ENCODE measurements around the gene MAP2K6.
A peak's percentile ranks its signal among the peaks of the same experiment; 100 is the strongest.

The MAP2K6 gene

DNA sequence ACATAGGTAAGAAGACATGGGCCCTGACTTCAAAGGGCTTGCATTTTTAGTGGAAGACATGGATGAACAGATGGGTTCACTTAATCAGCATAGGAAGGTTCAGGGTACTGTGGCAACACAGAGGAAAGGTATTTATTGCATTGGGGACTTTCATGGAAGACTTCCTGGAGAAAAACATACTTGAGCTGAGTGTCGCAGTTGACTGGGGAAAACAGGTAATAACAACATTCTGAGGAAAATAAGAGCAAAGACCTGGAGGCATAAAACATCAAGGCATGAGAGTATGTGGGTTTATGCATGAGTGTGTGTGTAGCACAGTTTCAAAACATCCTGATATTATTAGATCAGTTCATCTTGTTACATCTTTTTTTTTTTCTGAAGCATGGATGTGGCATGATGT is 82.7 kb downstream of the MAP2K6 start:
- no peak for DNase-seq

DNA sequence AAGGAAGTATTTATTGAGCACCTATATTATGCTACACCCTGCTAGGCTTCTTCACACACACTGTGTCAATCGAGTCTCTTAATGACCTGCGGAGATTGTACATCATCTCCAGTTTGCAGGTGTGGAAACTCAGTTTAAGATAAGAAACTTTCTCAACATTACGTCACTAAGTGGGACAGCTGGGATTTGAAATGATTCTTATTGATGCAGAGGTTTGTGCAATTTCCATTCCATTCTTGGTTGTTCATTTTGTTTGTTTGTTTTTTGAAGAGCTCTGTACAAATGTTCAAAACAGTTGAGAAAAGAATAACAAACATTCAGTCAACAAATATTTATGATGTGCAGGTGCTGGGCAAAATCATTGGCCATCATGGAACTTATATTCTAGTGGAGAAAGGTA is 84.8 kb downstream of the MAP2K6 start:
- DNase-seq = no peak

DNA sequence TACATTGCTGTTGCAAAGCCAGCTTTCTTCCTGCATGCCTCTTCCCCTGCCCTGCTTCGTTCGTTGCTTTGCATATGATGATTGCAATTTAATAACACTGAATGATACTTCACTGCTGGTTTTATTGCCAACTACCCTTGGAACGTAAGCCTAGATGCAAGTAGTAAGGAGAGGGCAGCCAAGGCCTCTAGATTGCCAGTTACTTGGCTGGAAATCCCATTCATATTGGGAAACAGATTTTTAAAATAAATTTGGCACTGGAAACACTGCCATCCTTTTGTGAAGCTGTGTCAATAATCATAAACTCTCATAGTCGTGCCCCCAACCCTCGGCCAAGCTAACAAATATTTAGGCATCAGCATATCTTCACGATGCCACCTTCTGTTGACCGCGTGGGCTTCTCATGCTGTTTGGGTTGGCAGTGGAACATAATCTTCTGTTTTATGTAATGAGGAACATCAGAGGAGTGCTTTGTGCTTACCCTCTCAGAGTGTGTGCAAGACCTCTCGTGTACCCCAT is 86.5 kb downstream of the MAP2K6 start:
- no peak for DNase-seq

DNA sequence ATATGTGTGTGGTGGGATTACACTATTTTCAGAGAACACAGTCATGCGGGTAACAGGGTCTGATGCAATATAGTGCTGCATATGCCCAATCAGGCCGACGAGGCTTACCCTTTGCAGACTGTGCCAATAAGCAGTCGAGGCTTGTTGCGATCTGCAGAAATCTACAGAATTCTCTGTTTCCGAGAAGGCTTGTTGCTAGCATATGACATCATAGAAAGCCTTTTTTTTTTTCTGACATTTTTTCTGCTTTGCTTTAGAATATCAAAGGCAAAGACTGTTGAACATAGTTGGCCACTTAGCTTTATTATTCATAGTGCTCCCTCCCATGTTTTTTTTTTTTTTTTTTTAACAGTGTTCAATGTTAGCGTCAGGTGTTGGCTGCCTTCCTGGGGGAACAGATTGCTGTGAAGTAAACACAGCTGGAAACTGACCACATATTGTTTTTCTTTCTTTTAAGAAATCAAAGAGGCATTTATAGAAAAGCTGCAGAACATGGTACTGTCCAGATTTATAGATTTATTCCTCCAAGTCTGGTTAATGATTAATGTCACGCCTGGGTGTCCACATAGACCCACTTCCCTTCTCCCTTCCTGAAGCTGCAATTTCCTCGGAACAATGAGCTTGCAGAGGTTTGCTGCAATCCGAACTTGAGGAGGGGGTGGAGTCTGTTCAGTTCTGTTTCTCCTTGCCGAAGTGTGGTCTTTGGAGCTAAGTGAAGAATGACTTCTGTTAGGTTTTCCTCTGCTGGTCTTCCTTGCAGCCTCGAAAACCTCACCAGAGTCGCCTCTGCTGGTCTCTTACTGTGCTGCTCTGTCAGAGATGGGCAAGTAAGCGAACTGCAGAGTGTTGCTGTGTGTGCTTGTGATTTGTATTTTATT is 87.3 kb downstream of the MAP2K6 start:
- peak; percentile 19 for DNase-seq

DNA sequence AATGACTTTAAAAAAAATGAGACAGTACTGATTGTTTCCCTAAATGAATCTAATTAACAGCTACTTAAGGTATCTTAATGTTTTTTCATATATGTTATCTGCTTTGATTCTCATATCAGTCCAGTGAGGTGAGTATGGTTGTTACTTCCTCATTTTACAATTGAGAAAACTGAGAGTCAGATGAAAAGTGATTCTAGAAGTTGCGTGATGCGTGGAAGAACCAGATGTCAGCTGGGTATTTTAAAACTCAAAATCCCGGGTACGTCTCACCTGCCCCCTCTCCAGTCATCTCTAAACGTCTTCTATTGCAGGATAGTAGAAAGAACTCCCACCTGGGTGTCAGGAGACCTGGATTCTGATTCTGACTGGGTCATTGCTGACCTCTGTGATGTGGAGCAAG is 89.2 kb downstream of the MAP2K6 start:
- DNase-seq = no peak

DNA sequence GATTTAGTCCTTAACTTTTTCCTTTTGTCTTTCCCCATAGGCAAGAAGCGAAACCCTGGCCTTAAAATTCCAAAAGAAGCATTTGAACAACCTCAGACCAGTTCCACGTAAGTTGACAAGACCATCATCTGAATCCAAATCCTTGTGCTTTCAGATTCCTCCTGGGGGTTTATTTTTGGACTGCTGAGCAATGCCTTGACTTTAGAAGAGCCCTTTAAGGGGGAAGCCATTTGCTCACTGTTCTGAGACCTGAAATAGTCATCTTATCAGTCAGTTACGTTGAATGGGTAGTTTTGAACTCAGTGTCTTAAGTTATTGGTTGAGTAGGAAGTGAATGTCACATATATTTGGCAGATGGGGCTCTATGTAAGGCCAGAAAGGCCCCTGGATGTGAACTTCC is 91.2 kb downstream of the MAP2K6 start:
- DNase-seq = no peak

DNA sequence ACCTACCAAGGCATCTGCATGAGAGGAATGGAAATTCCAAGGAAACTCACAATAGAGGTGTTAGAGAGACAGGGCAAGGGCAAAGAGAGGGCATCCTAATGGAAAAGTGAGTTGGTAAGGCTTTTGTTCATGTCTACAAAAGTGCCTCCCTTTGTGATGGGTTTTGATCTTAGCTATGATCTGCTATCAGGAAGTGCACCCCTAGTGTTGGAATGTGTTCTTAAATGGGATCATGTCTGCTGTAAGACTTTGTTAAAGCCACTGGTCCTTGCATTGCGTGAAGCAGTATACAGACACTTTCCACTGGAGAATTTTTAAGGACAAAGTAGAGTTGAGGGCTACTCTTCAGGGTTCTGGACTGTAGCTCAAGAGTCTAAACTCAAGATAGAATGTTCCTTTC is 92.0 kb downstream of the MAP2K6 start:
- no peak for DNase-seq

DNA sequence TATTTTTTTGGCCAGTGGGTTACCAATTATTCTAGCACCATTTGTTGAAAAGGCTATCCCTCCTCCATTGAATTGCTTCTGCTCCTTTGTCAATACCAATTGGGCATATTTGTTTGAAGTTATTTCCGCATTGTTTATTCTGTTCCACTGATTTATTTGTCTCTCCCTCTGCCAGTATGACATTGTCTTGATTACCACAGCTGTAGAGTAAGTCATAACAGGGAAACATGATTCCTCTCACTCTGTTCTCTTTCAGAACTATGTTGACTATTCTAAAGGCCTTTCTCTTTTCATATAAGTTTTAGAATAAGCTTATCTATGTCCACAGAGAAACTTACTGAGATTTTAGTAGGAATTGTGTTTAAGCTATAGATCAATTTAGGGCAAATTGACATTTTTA is 94.3 kb downstream of the MAP2K6 start:
- no peak for DNase-seq

DNA sequence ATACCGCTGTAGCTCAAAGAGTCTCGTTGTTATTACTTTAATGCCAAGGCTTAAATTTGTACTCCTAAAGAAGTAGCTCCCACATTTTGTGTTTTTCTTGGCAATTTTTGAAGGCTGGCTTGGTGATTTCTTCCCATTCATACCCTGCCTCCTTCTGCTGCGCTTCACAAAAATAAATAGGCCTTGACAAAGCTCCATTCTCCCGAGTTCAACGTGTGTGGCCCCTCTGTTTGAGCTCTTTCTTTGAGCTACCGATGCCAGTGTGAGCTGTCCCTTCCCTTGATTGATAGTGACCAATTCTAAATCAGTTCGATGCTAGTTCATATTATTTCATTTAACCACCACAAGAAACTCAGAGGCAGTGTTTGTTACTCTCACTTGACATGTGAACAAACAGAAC is 96.8 kb downstream of the MAP2K6 start:
- DNase-seq = no peak

DNA sequence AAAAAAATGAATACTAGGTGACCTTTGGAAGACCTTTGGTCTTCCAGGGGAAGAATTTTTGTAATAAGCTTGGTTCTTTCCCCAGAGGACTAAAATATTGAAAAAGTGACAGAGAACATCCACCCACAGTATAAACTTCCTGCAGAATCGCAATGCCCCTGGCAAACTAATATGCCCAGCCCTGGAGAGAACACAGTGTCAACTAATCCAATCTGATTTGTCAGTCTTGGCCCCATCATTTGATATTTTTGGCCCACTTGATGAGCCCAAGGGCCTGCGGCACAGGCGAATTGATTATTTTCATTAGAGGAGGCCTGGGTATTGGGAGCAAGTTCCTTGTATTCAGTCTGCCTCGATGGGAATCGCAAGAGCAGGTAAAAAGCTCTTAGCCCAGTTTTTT is 98.4 kb downstream of the MAP2K6 start:
- no peak for DNase-seq

DNA sequence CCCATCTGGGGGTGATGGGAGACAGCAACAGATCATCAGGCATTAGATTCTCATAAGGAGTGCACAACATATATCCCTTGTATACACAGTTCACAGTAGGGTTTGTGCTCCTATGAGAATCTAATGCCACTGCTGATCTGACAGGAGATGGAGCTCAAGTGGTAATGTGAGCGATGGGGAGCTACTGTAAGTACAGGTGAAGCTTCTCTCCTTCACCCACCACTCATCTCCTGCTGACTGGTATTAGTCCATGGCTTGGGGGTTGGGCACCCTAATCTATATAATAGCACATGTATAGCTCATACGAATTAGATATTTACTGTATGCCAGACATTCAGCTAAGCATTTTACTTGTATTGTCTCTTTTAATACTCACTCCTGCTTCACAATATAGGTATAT is 101.7 kb downstream of the MAP2K6 start:
- no peak for DNase-seq

DNA sequence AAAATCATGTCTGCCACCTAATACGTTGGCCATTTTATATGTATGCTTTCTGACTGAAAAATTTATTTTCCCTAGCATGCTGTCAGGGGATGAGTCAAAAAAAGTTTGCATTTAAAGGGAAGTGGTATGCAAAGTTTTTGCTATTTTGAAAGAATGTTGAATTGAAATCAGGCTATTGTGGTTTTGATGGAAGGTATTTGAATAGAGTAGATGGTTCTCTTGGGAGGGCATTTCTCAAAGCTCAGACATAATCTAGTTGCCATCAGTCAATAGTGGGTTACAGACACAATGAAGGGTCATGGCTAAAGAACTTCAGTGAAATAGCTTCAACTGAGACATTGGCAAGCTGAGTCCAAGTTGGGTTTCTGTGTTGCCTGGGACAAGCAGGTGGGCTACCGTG is 102.4 kb downstream of the MAP2K6 start:
- DNase-seq = no peak

DNA sequence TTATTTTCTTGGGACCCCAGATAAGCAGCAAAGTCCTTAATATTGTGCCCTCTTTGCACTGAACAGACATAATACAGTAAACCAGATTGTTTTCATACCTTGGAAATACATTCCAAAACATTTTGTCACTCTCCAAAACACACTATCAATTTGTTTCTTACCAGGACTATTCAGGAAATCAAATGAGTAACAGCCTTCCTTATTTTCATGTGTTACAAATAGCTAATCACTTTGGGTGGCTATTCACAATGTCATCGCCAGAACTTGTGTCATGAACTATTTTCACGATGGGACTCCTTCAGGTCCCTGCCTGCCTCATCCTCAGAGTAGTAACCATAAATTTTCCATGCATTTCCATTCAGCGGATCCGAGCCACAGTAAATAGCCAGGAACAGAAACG is 104.5 kb downstream of the MAP2K6 start:
- DNase-seq = no peak

DNA sequence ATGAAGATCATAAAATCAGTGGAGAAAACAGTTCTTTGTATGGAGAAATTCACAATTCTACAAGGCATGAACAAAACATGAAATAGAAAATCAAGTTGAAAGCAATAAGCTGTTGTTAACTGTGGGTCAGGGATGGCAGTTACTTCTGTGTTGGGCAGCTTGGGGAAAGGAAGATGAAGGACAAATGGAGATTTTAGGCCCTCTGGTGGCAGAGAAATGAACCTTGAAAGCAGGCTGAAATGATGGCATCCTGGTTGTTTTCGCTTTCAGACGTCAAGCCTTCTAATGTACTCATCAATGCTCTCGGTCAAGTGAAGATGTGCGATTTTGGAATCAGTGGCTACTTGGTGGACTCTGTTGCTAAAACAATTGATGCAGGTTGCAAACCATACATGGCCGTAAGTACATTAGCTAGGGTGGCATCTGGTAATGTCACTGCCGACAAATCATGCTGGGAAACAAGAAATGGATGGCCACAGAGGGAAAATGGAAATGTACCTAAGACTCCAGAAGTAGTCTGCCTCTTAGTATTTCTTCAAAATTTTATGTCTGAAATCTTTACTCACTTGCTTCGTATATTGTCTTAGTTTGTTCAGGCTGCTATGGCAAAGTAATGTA is 108.9 kb downstream of the MAP2K6 start:
- DNase-seq = peak; percentile 9

DNA sequence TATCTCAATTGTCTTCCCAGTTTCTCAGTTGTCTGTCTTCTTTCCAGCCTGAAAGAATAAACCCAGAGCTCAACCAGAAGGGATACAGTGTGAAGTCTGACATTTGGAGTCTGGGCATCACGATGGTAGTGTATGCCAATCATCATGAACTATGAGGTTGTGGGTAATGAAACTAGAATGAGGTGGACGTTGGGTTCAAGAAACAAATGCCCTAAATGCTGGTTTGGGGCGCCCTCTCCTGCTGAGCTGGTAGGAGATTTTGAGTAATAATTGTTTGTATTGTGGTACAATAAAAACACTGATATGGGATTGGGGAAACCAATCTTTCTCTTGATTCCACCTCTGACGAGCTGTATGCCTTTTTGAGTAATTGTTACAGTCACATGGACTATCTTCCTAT is 110.4 kb downstream of the MAP2K6 start:
- DNase-seq = no peak

DNA sequence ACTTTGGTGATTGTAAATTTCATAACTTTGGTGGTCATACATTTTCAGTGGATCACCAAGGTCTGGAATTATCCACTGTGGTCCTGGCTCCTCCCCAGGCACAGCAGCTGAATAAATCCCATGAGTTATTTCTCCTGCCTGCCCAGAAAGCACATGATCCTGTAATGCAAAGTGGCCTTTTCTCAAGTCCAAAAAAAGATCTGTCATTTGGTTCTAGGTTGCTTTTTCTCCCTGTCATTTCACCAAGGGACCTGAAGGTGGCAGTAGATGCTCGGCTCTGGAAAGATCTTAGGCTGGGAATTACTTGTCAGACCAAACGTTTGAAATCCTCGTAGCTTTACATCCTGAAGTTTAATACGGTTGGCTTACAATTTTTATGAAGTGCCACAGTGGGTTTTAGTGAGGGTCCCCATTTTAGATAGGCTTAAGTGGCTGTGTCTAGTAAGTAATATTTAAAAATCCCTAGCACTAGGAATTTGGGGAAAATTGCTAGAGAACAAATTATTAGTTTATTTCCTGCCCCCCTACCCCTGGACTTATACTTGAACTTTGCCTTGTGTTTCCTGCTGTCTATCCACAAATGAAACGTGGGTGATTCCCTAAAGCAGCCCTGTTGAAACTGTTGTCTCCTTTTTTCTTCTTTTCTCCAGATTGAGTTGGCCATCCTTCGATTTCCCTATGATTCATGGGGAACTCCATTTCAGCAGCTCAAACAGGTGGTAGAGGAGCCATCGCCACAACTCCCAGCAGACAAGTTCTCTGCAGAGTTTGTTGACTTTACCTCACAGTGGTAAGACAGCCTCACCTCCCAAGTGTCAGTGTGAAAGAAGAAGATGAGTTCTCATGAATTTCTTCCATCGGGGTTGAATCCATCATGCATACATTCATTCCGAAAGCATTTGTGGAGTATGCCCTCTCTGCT is 111.7 kb downstream of the MAP2K6 start:
- DNase-seq = peak; percentile 14

DNA sequence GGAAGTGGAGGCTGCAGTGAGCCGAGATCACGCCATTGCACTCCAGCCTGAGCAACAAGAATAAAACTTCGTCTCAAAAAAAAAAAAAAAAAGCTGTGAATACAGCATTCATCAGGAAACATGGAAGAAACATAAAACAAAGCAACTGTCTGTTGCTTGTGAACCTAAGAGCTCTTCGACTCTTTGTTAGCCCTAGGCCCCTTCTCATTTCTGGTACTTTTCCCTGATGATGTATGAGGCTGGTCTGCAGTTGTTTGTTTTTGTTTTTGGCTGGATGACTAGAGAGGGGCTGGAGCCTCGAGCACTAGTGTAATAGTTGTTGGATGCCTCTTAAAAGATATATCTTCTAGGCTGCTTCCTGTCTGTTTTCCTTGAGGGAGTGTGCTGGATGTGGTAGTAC is 113.5 kb downstream of the MAP2K6 start:
- no peak for DNase-seq

DNA sequence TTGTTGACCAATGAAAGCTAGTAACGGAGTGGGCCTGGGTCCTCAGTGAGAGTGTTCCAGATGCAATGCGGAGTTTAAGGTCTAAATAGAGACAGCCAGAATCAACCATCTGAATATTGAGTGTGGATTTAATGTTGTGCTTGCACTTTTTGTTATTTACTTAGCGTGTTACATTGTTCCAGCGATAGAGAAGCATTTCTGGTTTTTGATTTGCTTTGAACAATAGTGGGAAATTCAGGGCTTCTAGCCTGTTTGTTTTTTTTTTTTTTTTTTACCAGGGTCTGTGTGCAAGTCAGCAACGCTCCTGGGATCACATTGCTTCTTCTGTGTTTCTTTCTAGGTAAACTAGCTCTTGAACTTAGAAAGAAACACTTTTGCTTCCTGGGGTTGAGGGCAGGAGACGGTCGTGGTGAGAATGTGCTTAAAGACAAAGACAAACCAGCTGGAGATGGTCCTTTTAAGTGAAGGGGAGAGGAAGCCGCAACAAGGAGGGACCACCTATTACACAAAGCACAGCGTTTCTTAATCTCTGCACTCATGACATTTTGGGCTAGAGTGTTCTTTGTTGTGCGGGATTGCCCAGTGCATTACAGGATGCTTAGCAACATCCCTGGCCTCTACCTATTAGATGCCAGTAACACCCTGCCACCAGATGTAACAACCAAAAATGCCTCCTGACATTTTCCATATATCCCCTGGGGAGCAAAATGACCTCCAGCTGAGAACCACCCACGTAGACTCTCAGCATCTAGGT is 119.2 kb downstream of the MAP2K6 start:
- DNase-seq = no peak

DNA sequence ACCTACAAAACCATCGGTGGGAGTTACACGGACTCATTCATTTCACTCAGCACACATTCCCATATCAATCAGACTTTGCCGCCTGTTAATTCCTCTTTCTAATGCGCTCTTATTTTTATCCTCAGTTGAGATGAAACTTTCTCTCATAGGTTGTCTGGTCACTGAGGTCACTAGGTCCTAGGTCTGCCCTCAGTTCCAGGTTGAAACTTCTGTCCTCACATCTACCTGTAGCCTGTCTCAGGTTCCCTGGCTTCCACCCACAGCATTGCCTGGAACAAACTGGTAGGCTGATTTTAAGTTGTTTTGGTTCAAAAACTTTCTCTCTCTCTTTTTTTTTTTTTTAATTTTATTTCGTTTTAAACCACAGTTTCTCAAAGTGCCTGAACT is 119.7 kb downstream of the MAP2K6 start:
- no peak for DNase-seq

DNA sequence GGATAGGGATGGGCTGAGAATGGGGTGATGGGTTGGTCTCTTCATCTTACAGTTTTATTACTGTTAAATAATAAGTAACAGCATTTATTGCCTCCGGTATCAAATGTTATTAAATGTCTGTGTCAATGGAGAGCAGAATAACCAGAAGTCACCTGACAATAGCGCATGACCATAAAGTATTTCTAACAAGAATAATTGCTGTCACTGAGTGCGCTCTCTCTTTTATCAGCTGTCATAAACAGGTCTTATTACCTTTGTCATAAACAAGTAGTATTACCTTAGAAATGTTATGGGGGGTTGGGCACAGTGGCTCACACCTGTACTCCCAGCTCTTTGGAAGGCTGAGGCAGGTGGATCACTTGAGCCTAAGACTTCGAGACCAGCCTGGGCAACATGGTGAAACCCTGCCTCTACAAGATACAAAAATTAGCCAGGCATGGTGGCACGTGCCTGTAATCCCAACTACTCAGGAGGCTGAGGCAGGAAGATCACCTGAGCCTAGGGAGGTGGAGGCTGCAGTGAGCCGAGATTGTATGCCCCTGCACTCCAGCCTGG is 120.6 kb downstream of the MAP2K6 start:
- no peak for DNase-seq

DNA sequence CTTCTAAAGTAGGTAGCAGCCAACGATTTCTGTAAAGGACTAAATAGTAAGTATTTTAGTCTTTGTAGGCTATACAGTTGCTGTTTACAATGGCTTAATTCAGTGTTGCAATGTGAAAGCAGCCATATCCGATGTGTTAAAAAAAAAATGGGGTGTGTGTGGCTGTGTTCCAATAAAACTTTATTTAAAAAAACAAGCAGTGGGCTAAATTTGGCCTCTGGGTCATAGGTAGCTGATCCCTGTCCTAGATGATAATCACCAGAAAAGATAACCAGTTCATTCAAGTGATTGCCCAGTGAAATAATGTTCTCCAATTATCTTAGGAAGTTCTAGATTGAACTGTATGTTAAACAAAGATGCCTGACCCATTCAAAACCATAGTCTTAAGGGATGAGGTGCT is 124.3 kb downstream of the MAP2K6 start:
- no peak for DNase-seq

DNA sequence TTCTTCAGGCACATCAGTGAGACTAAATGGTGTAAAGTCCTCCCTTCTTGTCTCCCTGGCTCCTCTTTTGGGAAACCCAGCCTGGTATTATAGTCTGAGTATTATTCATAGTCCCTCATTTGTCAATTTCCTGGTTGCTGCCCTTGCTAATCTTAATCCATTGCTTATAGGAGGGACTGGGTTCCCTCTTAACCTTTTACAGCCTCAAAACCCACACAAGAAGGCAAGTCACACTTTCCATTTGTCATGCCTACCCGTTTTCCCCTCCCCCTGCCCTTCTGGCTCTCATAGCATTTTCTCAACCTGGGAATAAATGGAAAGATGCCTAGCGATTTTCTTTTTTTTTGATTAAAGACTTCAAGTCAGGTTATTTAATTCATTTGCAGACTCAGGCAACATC is 124.8 kb downstream of the MAP2K6 start:
- DNase-seq = no peak

All from SHP77 treated with DMSO at 0.1 percent for 48 hours (cell line).